Measurements from ENCODE around the gene TRIM7.

TRIM7 gene

GRCh38 chr5:181236471-181236870 is 31.5 kb upstream of the TRIM7 start:
- peak overlapping the region; percentile 47 for H3K27ac Mint-ChIP-seq
- H3K4me1 Mint-ChIP-seq = peaks cover 12 to 47% of the 10 kb centered on the region in 2 donors
- no peak overlapping the region for H3K4me3 Mint-ChIP-seq
- H3K9me3 Mint-ChIP-seq = no peaks in the 10 kb centered on the region
- ATAC-seq (replicated peaks) (no peak), DNase-seq (no peak)
- peaks cover 47 to 74% of the 10 kb centered on the region in 2 donors for H3K36me3 Mint-ChIP-seq
- no peaks in the 10 kb centered on the region for H3K27me3 Mint-ChIP-seq

- DNase-seq = no peak
- Mint-ChIP-seq H3K27ac (peak overlapping the region; percentile 89), H3K4me3 (no peak overlapping the region), H3K9me3 (no peaks in the 10 kb centered on the region), H3K36me3 (peaks cover 45 to 71% of the 10 kb centered on the region in 2 donors), H3K4me1 (peaks cover 12 to 41% of the 10 kb centered on the region in 2 donors), H3K27me3 (no peaks in the 10 kb centered on the region)
- ATAC-seq (replicated peaks) = no peak
These were observed 30.8 kb upstream of the TRIM7 start for GRCh38 chr5:181235689-181236366.

GRCh38 chr5:181235323-181235688 is 30.3 kb upstream of the TRIM7 start:
- Mint-ChIP-seq H3K9me3 (no peaks in the 10 kb centered on the region), H3K27me3 (no peaks in the 10 kb centered on the region), H3K4me3 (no peak overlapping the region), H3K4me1 (peaks cover 12 to 43% of the 10 kb centered on the region in 2 donors), H3K36me3 (peaks cover 48 to 69% of the 10 kb centered on the region in 2 donors), H3K27ac (peak overlapping the region; percentile 89)
- no peak for DNase-seq
- ATAC-seq (replicated peaks) = peak in 1 of 2 donors; percentile 10

- Mint-ChIP-seq H3K27ac (peak overlapping the region; percentile 89), H3K4me1 (peaks cover 14 to 47% of the 10 kb centered on the region in 2 donors), H3K27me3 (no peaks in the 10 kb centered on the region), H3K36me3 (peaks cover 51 to 71% of the 10 kb centered on the region in 2 donors), H3K4me3 (peak overlapping the region in 1 of 2 donors; percentile 13), H3K9me3 (no peaks in the 10 kb centered on the region)
- DNase-seq = no peak
- ATAC-seq (replicated peaks) = peak; percentile 9 to 26
These were observed 29.7 kb upstream of the TRIM7 start for GRCh38 chr5:181234455-181235306.

GRCh38 chr5:181233801-181234454 is 28.9 kb upstream of the TRIM7 start:
- Mint-ChIP-seq H3K27ac (peak overlapping the region; percentile 60), H3K36me3 (peaks cover 50 to 70% of the 10 kb centered on the region in 2 donors), H3K4me1 (peaks cover 14 to 43% of the 10 kb centered on the region in 2 donors), H3K27me3 (no peaks in the 10 kb centered on the region), H3K9me3 (no peaks in the 10 kb centered on the region), H3K4me3 (peak overlapping the region in 1 of 2 donors; percentile 32)
- ATAC-seq (replicated peaks) = peak; percentile 27 to 28
- DNase-seq = no peak

GRCh38 chr5:181233088-181233800 is 28.2 kb upstream of the TRIM7 start:
- DNase-seq (no peak), ATAC-seq (replicated peaks) (no peak)
- no peaks in the 10 kb centered on the region for H3K9me3 Mint-ChIP-seq
- peak overlapping the region; percentile 79 for H3K27ac Mint-ChIP-seq
- no peak overlapping the region for H3K4me3 Mint-ChIP-seq
- peaks cover 11 to 36% of the 10 kb centered on the region in 2 donors for H3K4me1 Mint-ChIP-seq
- peaks cover 45 to 63% of the 10 kb centered on the region in 2 donors for H3K36me3 Mint-ChIP-seq
- no peaks in the 10 kb centered on the region for H3K27me3 Mint-ChIP-seq

GRCh38 chr5:181232593-181232992 is 27.6 kb upstream of the TRIM7 start:
- Mint-ChIP-seq H3K9me3 (no peaks in the 10 kb centered on the region), H3K4me1 (peaks cover 7 to 30% of the 10 kb centered on the region in 2 donors), H3K4me3 (no peak overlapping the region), H3K36me3 (peaks cover 40 to 56% of the 10 kb centered on the region in 2 donors), H3K27me3 (no peaks in the 10 kb centered on the region), H3K27ac (no peak overlapping the region)
- no peak for DNase-seq
- ATAC-seq (replicated peaks) = no peak

GRCh38 chr5:181231432-181231831 is 26.4 kb upstream of the TRIM7 start:
- H3K27me3 Mint-ChIP-seq = no peaks in the 10 kb centered on the region
- no peak overlapping the region for H3K27ac Mint-ChIP-seq
- H3K4me1 Mint-ChIP-seq = peaks cover 7 to 27% of the 10 kb centered on the region in 2 donors
- peaks cover 35 to 46% of the 10 kb centered on the region in 2 donors for H3K36me3 Mint-ChIP-seq
- ATAC-seq (replicated peaks) = no peak
- no peak overlapping the region for H3K4me3 Mint-ChIP-seq
- no peaks in the 10 kb centered on the region for H3K9me3 Mint-ChIP-seq
- no peak for DNase-seq

- Mint-ChIP-seq H3K36me3 (peaks cover 29 to 43% of the 10 kb centered on the region in 2 donors), H3K27me3 (no peaks in the 10 kb centered on the region), H3K27ac (no peak overlapping the region), H3K4me1 (peaks cover 9 to 30% of the 10 kb centered on the region in 2 donors), H3K4me3 (no peak overlapping the region), H3K9me3 (no peaks in the 10 kb centered on the region)
- ATAC-seq (replicated peaks) = no peak
- no peak for DNase-seq
These were observed 25.6 kb upstream of the TRIM7 start for GRCh38 chr5:181230551-181230950.

GRCh38 chr5:181229996-181230395 is 25.0 kb upstream of the TRIM7 start:
- H3K36me3 Mint-ChIP-seq = peaks cover 28 to 38% of the 10 kb centered on the region in 2 donors

GRCh38 chr5:181224390-181225229 is 19.6 kb upstream of the TRIM7 start:
- Mint-ChIP-seq H3K4me3 (peak overlapping the region; percentile 86 to 96), H3K9me3 (peaks cover 6% of the 10 kb centered on the region in 2 donors), H3K36me3 (peaks cover 18 to 35% of the 10 kb centered on the region in 2 donors), H3K27ac (peak overlapping the region; percentile 100), H3K27me3 (peaks cover 7 to 8% of the 10 kb centered on the region in 2 donors), H3K4me1 (peaks cover 40 to 43% of the 10 kb centered on the region in 2 donors)
- DNase-seq (no peak), ATAC-seq (replicated peaks) (no peak)

More at GRCh38 chr5:181229996-181230395, 25.0 kb upstream of the TRIM7 start:
- H3K27me3 Mint-ChIP-seq = no peaks in the 10 kb centered on the region
- no peak for ATAC-seq (replicated peaks)
- no peak for DNase-seq
- H3K4me1 Mint-ChIP-seq = peaks cover 10 to 26% of the 10 kb centered on the region in 2 donors
- H3K27ac Mint-ChIP-seq = no peak overlapping the region
- no peak overlapping the region for H3K4me3 Mint-ChIP-seq
- no peaks in the 10 kb centered on the region for H3K9me3 Mint-ChIP-seq

GRCh38 chr5:181223729-181224389 is 18.9 kb upstream of the TRIM7 start:
- Mint-ChIP-seq H3K4me3 (peak overlapping the region; percentile 86 to 96), H3K9me3 (peaks cover 6% of the 10 kb centered on the region in 2 donors), H3K4me1 (peaks cover 38 to 46% of the 10 kb centered on the region in 2 donors), H3K27me3 (peaks cover 7 to 8% of the 10 kb centered on the region in 2 donors), H3K27ac (peak overlapping the region; percentile 100), H3K36me3 (peaks cover 14 to 31% of the 10 kb centered on the region in 2 donors)
- ATAC-seq (replicated peaks) (peak; percentile 12 to 13), DNase-seq (peak; percentile 46)
